Body of pancreas (tissue), 4 donors: ENCODE measurements around the gene FBXL5. TPM values are rescaled to one million over a fixed set of nuclear protein-coding genes. Genes with fewer than 3 reads are reported as not detected.

Experiments
- ATAC-seq: fragments of 150-250 bp; one replicate; pipeline ENCODE4 v1.9.1; 2016
- DNase-seq, 4 donors: peaks; one replicate each; pipeline ENCODE4 v3.0.0-alpha.2; 2019
- H3K27ac ChIP-seq, 4 donors: fragments of 200-600 bp; sonication (generic); 1 replicate in 3 of 4; 2 replicates in 1 of 4; pipeline versions ENCODE4 v1.5.1 to v1.6.1; 2016 to 2019; ENCODE audit warnings: mild to moderate bottlenecking in 1 of 4, mixed read lengths in 1 of 4, moderate library complexity in 1 of 4
- H3K27me3 ChIP-seq, 2 donors: fragments of 200-600 bp; sonication (generic); one replicate each; pipeline ENCODE4 v1.6.0; 2016; ENCODE audit warnings: mild to moderate bottlenecking in 1 of 2
- H3K36me3 ChIP-seq, 2 donors: fragments of 200-600 bp; sonication (generic); replicated peaks in 1 of 2; 2 replicates each; pipeline ENCODE4 v1.5.1; 2016; ENCODE audit warnings: low read depth in 2 of 2; ENCODE audit not compliant: insufficient read depth in 1 of 2
- H3K4me1 ChIP-seq: fragments of 200-600 bp; sonication (generic); one replicate; pipeline ENCODE4 v1.6.0; 2016
- H3K4me3 ChIP-seq, 2 donors: fragments of 200-600 bp; sonication (generic); 1 replicate in 1 of 2; 2 replicates in 1 of 2; pipeline ENCODE4 v1.5.1; 2016 to 2019
- H3K9me3 ChIP-seq, 3 donors: fragments of 200-600 bp; sonication (generic); 1 replicate in 2 of 3; 2 replicates in 1 of 3; pipeline ENCODE4 v1.5.1; 2016
- CTCF ChIP-seq, 7 experiments: fragments of 450-650 bp in 4 of 7; fragments of 200-600 bp in 3 of 7; sonication (generic) in 3 of 7; IDR thresholded peaks; one replicate each; pipeline ENCODE4 v1.5.1; 2016 to 2019; ENCODE audit warnings: antibody characterized with exemption in 7 of 7
- POLR2A ChIP-seq, 3 donors: fragments of 450-650 bp; IDR thresholded peaks; one replicate each; pipeline ENCODE4 v1.6.1; 2016; ENCODE audit warnings: antibody characterized with exemption in 3 of 3, mild to moderate bottlenecking in 2 of 3
- WGBS, 2 donors: methylation state at CpG; one replicate each; pipeline ENCODE4 v1.1.5; 2017; 5-methylcytosine and 5-hydroxymethylcytosine counted together
- intact Hi-C: fragments of 100-400 bp; cut with DNase I; formaldehyde crosslinking; loops from one replicate; pipeline ENCODE4 v1.15.1; 2023
- total RNA-seq, 2 donors: library from RNA; depleted of rRNA; stranded (reverse); fragments of >200 nt; gene quantifications; one replicate each; pipeline ENCODE4 v1.1.0, GENCODE V29; 2016

Gene FBXL5
- total RNA-seq, 2 donors from 2014 or later = 52.4 to 56.0 TPM

DNA sequence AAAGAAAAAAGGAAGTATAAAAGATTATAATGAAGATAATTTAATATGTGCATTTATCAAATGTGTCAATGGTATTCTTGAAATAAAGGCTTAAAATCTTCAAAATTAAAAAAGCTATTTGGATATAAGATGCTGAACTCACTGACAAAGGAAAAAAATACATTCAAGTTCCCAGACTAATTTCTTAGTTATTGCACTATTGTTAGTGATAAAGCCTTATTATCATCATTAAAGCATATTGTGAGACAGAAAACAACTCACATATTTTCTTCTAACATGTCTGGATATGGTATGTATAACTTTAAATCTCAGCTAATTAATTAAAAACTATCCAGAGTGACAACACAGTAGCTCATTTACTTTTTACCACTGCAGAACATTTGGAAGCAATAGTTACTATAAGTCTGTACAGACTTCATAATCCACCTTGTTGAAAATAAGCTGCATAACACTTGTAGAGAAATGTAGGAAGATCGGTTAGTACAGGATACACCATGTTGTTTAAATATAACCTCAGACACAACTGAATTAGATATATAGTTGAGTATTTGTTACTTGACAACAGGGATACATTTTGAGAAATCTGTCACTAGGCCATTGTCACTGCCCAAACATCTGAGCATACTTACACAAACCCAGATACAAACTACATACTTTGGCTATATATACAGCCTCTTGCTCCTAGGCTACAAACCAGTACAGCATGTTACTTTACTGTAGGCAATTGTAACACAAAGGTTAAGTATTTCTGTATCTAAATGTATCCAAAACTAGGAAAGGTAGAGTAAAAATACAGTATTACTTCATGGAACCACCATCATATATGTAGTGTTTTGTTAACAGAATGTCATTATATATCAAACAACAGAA, 13.6 kb upstream of the FBXL5 start:
- TF ChIP-seq POLR2A (IDR thresholded peaks at IDR 0.05) (no peak), CTCF (IDR thresholded peaks at IDR 0.05) (no peak)
- intact Hi-C loops = no loop called here
- Histone ChIP-seq H3K27me3 (no peaks in the 10 kb centered on the region), H3K4me3 (no peak overlapping the region), H3K9me3 (no peaks in the 10 kb centered on the region), H3K27ac (no peak overlapping the region), H3K36me3 (no peaks in the 10 kb centered on the region), H3K4me1 (no peaks in the 10 kb centered on the region)
- ATAC-seq = no peak
- no peak for DNase-seq
- WGBS, 2 donors = 75 to 88% methylated on average over 1 of the region's 1 CpG

GRCh38 chr4:15667006-15667405, 11.8 kb upstream of the FBXL5 start:
- H3K27ac ChIP-seq = no peak overlapping the region
- WGBS, 2 donors = 85 to 86% methylated on average over 4 of the region's 4 CpGs
- no peak overlapping the region for H3K4me3 ChIP-seq
- intact Hi-C loops = no loop called here
- H3K27me3 ChIP-seq = no peaks in the 10 kb centered on the region
- no peaks in the 10 kb centered on the region for H3K36me3 ChIP-seq
- no peak for ATAC-seq
- no peaks in the 10 kb centered on the region for H3K4me1 ChIP-seq
- no peak for DNase-seq
- H3K9me3 ChIP-seq = no peaks in the 10 kb centered on the region
- TF ChIP-seq CTCF (IDR thresholded peaks at IDR 0.05) (no peak), POLR2A (IDR thresholded peaks at IDR 0.05) (no peak)

DNA sequence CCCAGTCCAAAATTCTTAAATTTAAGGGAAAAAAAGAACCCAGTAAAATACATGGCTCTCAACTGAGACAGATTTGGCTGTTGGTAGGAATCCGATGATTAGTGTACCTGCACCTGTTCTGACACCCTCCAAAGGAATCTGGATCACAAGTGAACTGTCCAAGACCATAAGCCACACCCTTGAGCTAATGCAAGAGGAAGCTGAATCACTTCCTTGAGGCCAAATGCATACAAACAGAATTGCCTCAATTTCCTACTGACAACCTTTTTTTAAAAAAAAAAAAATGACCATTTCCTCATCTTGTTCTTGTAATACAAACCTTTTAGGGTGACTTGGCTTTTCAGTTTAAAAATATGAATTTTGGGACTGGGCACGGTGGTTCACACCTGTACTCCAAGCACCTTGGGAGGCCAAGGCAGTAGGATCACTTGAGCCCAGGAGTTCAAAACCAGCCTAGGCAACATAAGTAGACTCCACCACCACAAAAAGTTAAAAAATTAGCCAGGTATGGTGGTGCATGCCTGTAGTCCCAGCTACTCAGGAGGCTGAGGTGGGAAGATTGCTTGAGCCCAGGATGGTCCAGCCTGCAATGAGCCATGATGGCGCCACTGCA, 10.7 kb upstream of the FBXL5 start:
- TF ChIP-seq CTCF (IDR thresholded peaks at IDR 0.05) (no peak), POLR2A (IDR thresholded peaks at IDR 0.05) (no peak)
- no peaks in the 10 kb centered on the region for H3K9me3 ChIP-seq
- ATAC-seq = no peak
- no peaks in the 10 kb centered on the region for H3K36me3 ChIP-seq
- no peaks in the 10 kb centered on the region for H3K4me1 ChIP-seq
- DNase-seq = peak in 1 of 4 donors; percentile 26
- H3K27me3 ChIP-seq = no peaks in the 10 kb centered on the region
- peak overlapping the region in 1 of 4 donors; percentile 52 for H3K27ac ChIP-seq
- 87 to 92% methylated on average over 3 of the region's 3 CpGs for WGBS, 2 donors
- intact Hi-C loops = no loop called here
- no peak overlapping the region for H3K4me3 ChIP-seq

DNA sequence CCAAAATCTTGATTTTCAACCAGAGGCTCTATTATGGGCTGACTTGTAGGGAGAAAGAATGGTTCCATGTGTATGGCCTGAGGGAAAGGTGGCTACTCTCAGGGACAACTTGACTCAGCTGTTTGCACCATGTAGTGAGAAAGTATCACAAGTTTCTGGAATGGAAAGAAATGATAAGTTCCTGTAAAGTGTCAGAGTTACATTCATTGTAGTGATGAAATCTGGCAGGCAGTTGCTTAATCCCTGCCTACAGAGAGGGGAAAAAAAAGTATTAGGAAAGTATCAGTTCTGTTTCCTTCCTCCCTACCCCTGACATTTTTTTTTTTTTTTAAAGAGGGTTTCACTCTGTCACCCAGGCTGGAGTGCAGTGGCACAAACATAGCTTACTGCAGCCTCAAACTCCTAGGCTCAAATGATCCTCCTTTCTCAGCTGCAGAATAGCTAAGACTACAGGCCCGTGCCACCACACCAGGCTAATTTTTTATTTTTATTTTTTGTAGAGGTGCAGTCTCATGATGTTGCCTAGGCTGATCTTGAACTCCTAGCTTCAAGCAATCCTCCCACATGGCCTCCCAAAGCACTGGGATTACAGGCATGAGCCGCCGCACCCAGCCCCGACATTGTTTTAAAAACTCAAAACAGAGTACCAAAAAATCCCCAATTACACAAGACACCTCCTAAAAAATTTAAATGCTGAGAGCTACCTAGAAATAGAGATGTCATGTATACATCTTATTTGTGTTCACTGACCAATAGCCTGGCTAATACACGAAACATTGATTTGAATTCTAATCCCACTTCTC, 4.8 kb upstream of the FBXL5 start:
- H3K4me3 ChIP-seq = no peak overlapping the region
- H3K36me3 ChIP-seq = no peaks in the 10 kb centered on the region
- peaks cover 9% of the 10 kb centered on the region for H3K4me1 ChIP-seq
- H3K27me3 ChIP-seq = no peaks in the 10 kb centered on the region
- peak overlapping the region in 1 of 4 donors; percentile 36 for H3K27ac ChIP-seq
- DNase-seq (peak in 1 of 4 donors; percentile 63), ATAC-seq (no peak)
- TF ChIP-seq POLR2A (IDR thresholded peaks at IDR 0.05) (no peak), CTCF (IDR thresholded peaks at IDR 0.05) (no peak)
- intact Hi-C loops = no loop called here
- H3K9me3 ChIP-seq = no peaks in the 10 kb centered on the region
- 82 to 86% methylated on average over 5 of the region's 5 CpGs for WGBS, 2 donors
